ENCODE results near the gene TOMM70. TPM values are rescaled to one million over a fixed set of nuclear protein-coding genes. Genes with fewer than 3 reads are reported as not detected.

TOMM70 gene
- polyA plus RNA-seq, 10 donors: 49.5 to 72.5 (median 54.6) TPM

- DNase-seq: peak; percentile 13 to 60 (median 19)
Observed at GRCh38 chr3:100412912-100413590, 12.2 kb upstream of the TOMM70 start.

GRCh38 chr3:100411091-100411982 lies 10.4 kb upstream of the TOMM70 start:
- DNase-seq: no peak

GRCh38 chr3:100407977-100408532 lies 7.2 kb upstream of the TOMM70 start:
- no peak for DNase-seq

GRCh38 chr3:100407164-100407563 lies 6.3 kb upstream of the TOMM70 start:
- no peak for DNase-seq

GRCh38 chr3:100404250-100404548 lies 3.3 kb upstream of the TOMM70 start:
- DNase-seq: peak in 1 of 3 donors; percentile 14

GRCh38 chr3:100403362-100404249 lies 2.7 kb upstream of the TOMM70 start:
- DNase-seq: peak in 1 of 3 donors; percentile 19

GRCh38 chr3:100402891-100403290 lies 2.0 kb upstream of the TOMM70 start:
- DNase-seq: peak in 2 of 3 donors; percentile 20 to 49

- DNase-seq: peak; percentile 62 to 83 (median 65)
Observed at GRCh38 chr3:100402256-100402655, 1.4 kb upstream of the TOMM70 start.

GRCh38 chr3:100401674-100402041 lies 769 bp upstream of the TOMM70 start:
- peak in 1 of 3 donors; percentile 45 for DNase-seq

GRCh38 chr3:100400419-100400779 lies 490 bp downstream of the TOMM70 start:
- DNase-seq: peak in 2 of 3 donors; percentile 9 to 24

GRCh38 chr3:100399341-100400071 lies 1.4 kb downstream of the TOMM70 start:
- DNase-seq: peak in 1 of 3 donors; percentile 19

GRCh38 chr3:100396967-100397366 lies 3.9 kb downstream of the TOMM70 start:
- DNase-seq: no peak

- no peak for DNase-seq
Observed at GRCh38 chr3:100395679-100396431, 5.0 kb downstream of the TOMM70 start.

GRCh38 chr3:100389025-100389424 lies 11.9 kb downstream of the TOMM70 start:
- DNase-seq: no peak

GRCh38 chr3:100386437-100387074 lies 14.3 kb downstream of the TOMM70 start:
- no peak for DNase-seq

- DNase-seq: no peak
Observed at GRCh38 chr3:100384733-100385525, 16.0 kb downstream of the TOMM70 start.

GRCh38 chr3:100376301-100376700 lies 24.6 kb downstream of the TOMM70 start:
- DNase-seq: no peak

GRCh38 chr3:100374521-100374920 lies 26.4 kb downstream of the TOMM70 start:
- DNase-seq: no peak

GRCh38 chr3:100370756-100371155 lies 30.1 kb downstream of the TOMM70 start:
- DNase-seq: no peak
